CD4-positive, alpha-beta T cell (primary cell): ENCODE measurements around the gene DNAJC13. TPM values are rescaled to one million over a fixed set of nuclear protein-coding genes. Genes with fewer than 3 reads are reported as not detected.

Experiments
- ATAC-seq: fragments of 200-7000 bp; cut with Tn5 transposase; one replicate; pipeline ENCODE4 v1.10.0; 2022; ENCODE audit warnings: mild to moderate bottlenecking; ENCODE audit not compliant: poor library complexity
- CTCF ChIA-PET: fragments of 350-600 bp; sonication (Branson Sonifier 250); formaldehyde crosslinking; loops from one replicate; lab custom pipeline; 2021; ENCODE audit warnings: antibody characterized with exemption, inconsistent platforms; lab: Charles Lee
- POLR2A ChIA-PET: fragments of 350-600 bp; sonication (Branson Sonifier 250); formaldehyde crosslinking; loops from one replicate; lab custom pipeline; 2021; ENCODE audit warnings: antibody characterized with exemption, inconsistent platforms; lab: Charles Lee
- DNase-seq, 14 experiments: peaks; one replicate each; pipeline ENCODE4 v3.0.0-alpha.2; 2013 to 2020; ENCODE audit warnings: mixed read lengths in 2 of 14
- H3K27ac ChIP-seq, 2 donors: one replicate each; pipeline versions ENCODE4 v1.5.1 to v1.7.0; 2013; ENCODE audit warnings: low read length in 2 of 2, low read depth in 1 of 2, mild to moderate bottlenecking in 1 of 2
- H3K27me3 ChIP-seq, 2 experiments: 1 replicate in 1 of 2; 2 replicates in 1 of 2; pipeline versions ENCODE4 v1.6.1 to v1.7.0; 2013; ENCODE audit warnings: low read length in 2 of 2, control low read depth in 1 of 2, mild to moderate bottlenecking in 1 of 2, moderate library complexity in 1 of 2; ENCODE audit not compliant: insufficient read depth in 2 of 2, control insufficient read depth in 1 of 2
- H3K36me3 ChIP-seq: one replicate; pipeline ENCODE4 v1.6.1; 2013; ENCODE audit warnings: low read length, control low read depth; ENCODE audit not compliant: insufficient read depth
- H3K4me1 ChIP-seq: one replicate; pipeline ENCODE4 v1.6.1; 2013; ENCODE audit warnings: low read length, control low read depth; ENCODE audit not compliant: insufficient read depth
- H3K4me3 ChIP-seq: one replicate; pipeline ENCODE4 v1.5.1; 2013; ENCODE audit warnings: mild to moderate bottlenecking, low read length, moderate library complexity
- H3K9me3 ChIP-seq, 2 experiments: 1 replicate in 1 of 2; 2 replicates in 1 of 2; pipeline versions ENCODE4 v1.6.1 to v1.7.0; 2013; ENCODE audit warnings: low read length in 2 of 2, mild to moderate bottlenecking in 2 of 2, control low read depth in 1 of 2, moderate library complexity in 1 of 2; ENCODE audit not compliant: control insufficient read depth in 1 of 2, insufficient read depth in 1 of 2
- H3K27ac Mint-ChIP-seq: one replicate; pipeline ENCODE4 v1.8.0; 2020; ENCODE audit warnings: mixed read lengths
- H3K27me3 Mint-ChIP-seq: one replicate; pipeline ENCODE4 v1.8.0; 2021; ENCODE audit warnings: mixed read lengths
- H3K36me3 Mint-ChIP-seq: one replicate; pipeline ENCODE4 v1.8.0; 2021; ENCODE audit warnings: low read depth, mixed read lengths
- H3K4me1 Mint-ChIP-seq: one replicate; pipeline ENCODE4 v1.8.0; 2021; ENCODE audit warnings: low read depth, mixed read lengths
- H3K4me3 Mint-ChIP-seq: one replicate; pipeline ENCODE4 v1.8.0; 2020; ENCODE audit warnings: mild to moderate bottlenecking, mixed read lengths
- H3K9me3 Mint-ChIP-seq: one replicate; pipeline ENCODE4 v1.8.0; 2020; ENCODE audit warnings: mixed read lengths
- CTCF ChIP-seq: fragments of 200-600 bp; IDR thresholded peaks from one replicate; pipeline ENCODE4 v1.8.0; 2022; ENCODE audit warnings: antibody characterized with exemption, mild to moderate bottlenecking
- intact Hi-C, 2 experiments: fragments of 100-400 bp; cut with DNase I in 1 of 2; cut with micrococcal nuclease in 1 of 2; formaldehyde crosslinking; loops; one replicate each; pipeline versions ENCODE4 v1.15.1 to v1.9.0; 2023 to 2025; cut with DNase I, micrococcal nuclease
- total RNA-seq, 174 experiments: library from RNA in 2 of 174; stranded (reverse) in 2 of 174; gene quantifications; one replicate each; pipeline ENCODE4 v1.2.3 and lab custom pipeline; 2021 to 2026

The DNAJC13 gene
- total RNA-seq, 2 experiments from 2014 or later: 13.5 to 14.3 TPM

GRCh38 chr3:132564070-132564465, 146.8 kb downstream of the DNAJC13 start:
- no peak overlapping the region for H3K4me3 ChIP-seq
- no peak overlapping the region for H3K27ac ChIP-seq
- TF ChIP-seq CTCF: no peak
- intact Hi-C loops: no loop called here
- Mint-ChIP-seq H3K27ac (no peak overlapping the region), H3K9me3 (no peaks in the 10 kb centered on the region), H3K27me3 (no peaks in the 10 kb centered on the region), H3K4me1 (no peaks in the 10 kb centered on the region), H3K36me3 (peaks cover 63% of the 10 kb centered on the region), H3K4me3 (no peak overlapping the region)
- H3K27me3 ChIP-seq: no peaks in the 10 kb centered on the region
- H3K9me3 ChIP-seq: no peaks in the 10 kb centered on the region
- no peak for ATAC-seq
- peaks cover 12% of the 10 kb centered on the region for H3K36me3 ChIP-seq
- no peak for DNase-seq
- H3K4me1 ChIP-seq: no peaks in the 10 kb centered on the region
- ChIA-PET CTCF (no interaction called here), POLR2A (no interaction called here)

- H3K27ac ChIP-seq: no peak overlapping the region
- H3K4me1 ChIP-seq: no peaks in the 10 kb centered on the region
- Mint-ChIP-seq H3K36me3 (peaks cover 71% of the 10 kb centered on the region), H3K27ac (no peak overlapping the region), H3K4me3 (no peak overlapping the region), H3K4me1 (no peaks in the 10 kb centered on the region), H3K9me3 (no peaks in the 10 kb centered on the region), H3K27me3 (no peaks in the 10 kb centered on the region)
- CTCF ChIA-PET: no interaction called here
- no peaks in the 10 kb centered on the region for H3K36me3 ChIP-seq
- no peaks in the 10 kb centered on the region for H3K27me3 ChIP-seq
- no peak for DNase-seq
- POLR2A ChIA-PET: no interaction called here
- intact Hi-C loops: no loop called here
- H3K4me3 ChIP-seq: no peak overlapping the region
- ATAC-seq: no peak
- no peak for TF ChIP-seq CTCF
- no peaks in the 10 kb centered on the region for H3K9me3 ChIP-seq
These were observed 151.1 kb downstream of the DNAJC13 start for GRCh38 chr3:132568422-132568821.

GRCh38 chr3:132569153-132569552, 151.9 kb downstream of the DNAJC13 start:
- H3K27ac Mint-ChIP-seq: no peak overlapping the region
- no peaks in the 10 kb centered on the region for H3K27me3 Mint-ChIP-seq
- ChIA-PET CTCF (no interaction called here), POLR2A (no interaction called here)
- H3K4me1 ChIP-seq: no peaks in the 10 kb centered on the region
- DNase-seq (no peak), ATAC-seq (no peak)
- H3K4me1 Mint-ChIP-seq: no peaks in the 10 kb centered on the region
- intact Hi-C loops: no loop called here
- no peaks in the 10 kb centered on the region for H3K9me3 Mint-ChIP-seq
- H3K27ac ChIP-seq: no peak overlapping the region
- TF ChIP-seq CTCF: no peak
- no peak overlapping the region for H3K4me3 Mint-ChIP-seq
- peaks cover 3% of the 10 kb centered on the region for H3K36me3 ChIP-seq
- no peak overlapping the region for H3K4me3 ChIP-seq
- H3K36me3 Mint-ChIP-seq: peaks cover 72% of the 10 kb centered on the region
- H3K27me3 ChIP-seq: no peaks in the 10 kb centered on the region
- H3K9me3 ChIP-seq: no peaks in the 10 kb centered on the region
